HG02623 (cell line): ENCODE measurements around the gene SHISA5.
"Not testable (repeated sequence)": the region's sequence is repeated elsewhere in the genome, so short reads cannot be mapped to it uniquely, and the experiment has no call there.

Experiments
- ATAC-seq: cut with Tn5 transposase; IDR thresholded peaks from one replicate; pipeline ENCODE4 v1.9.1; 2021; ENCODE audit warnings: moderate library complexity; ENCODE audit not compliant: unreplicated experiment

The SHISA5 gene

DNA sequence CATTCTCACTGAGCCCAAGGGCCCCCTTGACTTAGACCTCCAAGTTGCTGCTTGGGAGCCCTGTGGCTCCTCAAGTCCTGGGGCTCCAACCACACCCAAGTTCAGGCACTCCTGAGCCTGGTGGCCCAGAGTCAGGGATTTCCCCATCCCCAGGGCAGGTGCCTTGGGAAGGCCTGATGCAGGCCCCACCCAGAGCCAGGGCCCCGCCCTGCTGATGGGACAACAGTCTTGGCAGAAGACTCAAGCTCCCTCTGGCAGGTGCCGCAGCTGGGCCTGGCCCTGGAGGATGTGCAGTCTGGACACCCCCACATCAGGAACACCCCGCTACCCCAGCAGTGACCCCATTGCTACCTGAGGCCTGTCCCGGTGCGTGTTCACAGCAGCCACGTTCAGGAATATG is 17.7 kb upstream of the SHISA5 start:
- no peak for ATAC-seq

DNA sequence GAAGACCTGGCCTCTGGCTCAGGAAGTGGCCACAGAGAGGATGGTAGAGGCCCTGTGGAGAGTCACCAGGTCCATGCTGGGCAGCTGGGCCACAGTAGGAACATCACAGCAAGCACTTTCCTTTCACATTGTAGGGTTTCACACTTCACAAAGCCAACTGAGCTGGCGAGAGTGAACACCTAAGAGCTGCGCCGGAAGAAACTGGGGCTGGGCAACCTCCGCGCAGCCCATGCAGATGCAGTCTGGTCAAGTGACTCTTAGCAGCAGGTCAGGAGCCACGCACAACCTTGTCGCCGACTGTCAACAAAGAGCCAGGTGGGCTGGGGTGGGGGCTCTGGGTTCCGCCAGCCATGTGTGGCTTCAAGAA is 15.3 kb upstream of the SHISA5 start:
- no peak for ATAC-seq

- ATAC-seq = no peak
These were observed 14.8 kb upstream of the SHISA5 start for GRCh38 chr3:48518638-48519276.

GRCh38 chr3:48518069-48518468 is 14.1 kb upstream of the SHISA5 start:
- no peak for ATAC-seq

DNA sequence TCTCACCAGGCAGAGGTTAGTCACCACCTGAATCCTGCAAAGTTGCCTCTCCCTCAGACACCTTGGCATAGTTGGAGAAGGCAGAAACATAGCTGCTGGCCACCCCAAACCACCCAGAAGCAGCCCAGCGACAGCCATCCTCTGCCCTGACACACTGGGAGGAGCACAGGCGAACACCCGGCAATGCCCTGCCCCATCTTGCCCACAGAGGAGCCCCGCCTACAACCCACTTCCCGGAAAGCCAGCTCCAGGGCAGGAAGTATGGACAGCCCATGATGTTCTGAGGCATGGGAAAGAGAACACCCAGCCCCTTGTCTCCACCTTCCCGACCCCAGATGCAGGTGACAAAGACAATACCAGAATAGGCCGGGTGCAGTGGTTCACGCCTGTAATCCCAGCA is 12.6 kb upstream of the SHISA5 start:
- no peak for ATAC-seq

- no peak for ATAC-seq
These were observed 10.7 kb upstream of the SHISA5 start for GRCh38 chr3:48514431-48515227.

- ATAC-seq = no peak
These were observed 7.6 kb upstream of the SHISA5 start for GRCh38 chr3:48511551-48511950.

DNA sequence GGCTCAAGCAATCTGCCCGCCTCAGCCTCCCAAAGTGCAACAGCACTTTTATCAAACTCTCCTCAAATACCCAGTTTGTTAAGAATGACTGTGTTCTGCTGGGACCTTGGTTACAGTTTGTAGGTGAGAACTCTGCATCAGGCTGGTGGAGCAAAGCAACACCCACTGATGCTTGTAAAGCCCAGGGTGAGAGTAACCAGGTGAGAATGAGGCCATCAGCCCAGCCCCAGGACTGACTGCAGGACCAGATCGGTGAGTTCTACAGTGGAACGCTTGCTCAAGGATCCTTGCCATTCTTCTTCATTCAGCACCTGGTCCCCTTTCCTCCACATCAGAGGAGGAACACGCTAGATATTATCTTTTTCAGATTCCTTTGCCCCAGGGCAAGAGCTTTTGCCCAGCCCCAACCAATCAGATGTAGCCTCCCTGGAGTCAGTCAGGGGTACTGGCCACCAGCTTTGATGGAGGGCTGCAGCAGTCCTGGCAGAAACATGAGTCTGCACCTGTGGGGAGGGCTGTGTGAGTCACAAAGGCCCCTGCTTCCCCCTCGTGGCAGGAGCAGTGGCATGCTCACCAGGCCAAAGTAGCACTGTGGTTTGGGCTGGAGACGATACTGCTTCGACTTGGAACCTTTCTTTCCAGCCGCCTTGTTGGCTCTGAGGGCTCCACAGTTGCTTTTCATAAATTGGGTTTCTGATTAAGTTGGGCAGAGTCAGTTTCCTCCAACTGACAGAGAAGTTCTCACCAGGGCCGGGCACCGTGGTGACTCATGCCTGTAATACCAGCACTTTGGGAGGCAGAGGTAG is 3.5 kb upstream of the SHISA5 start:
- no peak for ATAC-seq

DNA sequence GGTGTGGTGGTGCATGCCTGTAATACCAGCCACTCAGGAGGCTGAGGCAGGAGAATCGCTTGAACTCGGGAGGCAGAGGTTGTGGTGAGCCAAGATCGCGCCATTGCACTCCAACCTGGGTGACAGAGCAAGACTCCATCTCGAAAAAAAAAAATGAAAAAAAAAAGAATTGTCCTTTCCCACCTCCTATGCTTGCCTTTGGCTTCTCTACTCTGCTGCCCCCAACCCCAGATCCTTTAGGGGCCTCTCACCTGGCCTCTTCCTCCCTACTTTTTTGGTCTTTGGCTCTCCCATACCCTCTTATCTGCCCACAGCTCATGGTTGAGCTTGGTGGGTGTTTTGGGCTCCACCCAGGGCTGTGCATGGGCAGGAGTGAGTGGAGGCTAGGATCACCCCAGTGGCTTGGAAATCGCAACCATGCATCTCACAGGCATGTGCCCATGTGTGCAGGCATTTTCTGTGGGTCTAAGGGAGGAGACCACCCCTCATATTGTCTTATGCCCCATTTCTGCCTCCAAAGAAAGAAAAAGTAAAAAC is 2.1 kb upstream of the SHISA5 start:
- ATAC-seq = no peak

DNA sequence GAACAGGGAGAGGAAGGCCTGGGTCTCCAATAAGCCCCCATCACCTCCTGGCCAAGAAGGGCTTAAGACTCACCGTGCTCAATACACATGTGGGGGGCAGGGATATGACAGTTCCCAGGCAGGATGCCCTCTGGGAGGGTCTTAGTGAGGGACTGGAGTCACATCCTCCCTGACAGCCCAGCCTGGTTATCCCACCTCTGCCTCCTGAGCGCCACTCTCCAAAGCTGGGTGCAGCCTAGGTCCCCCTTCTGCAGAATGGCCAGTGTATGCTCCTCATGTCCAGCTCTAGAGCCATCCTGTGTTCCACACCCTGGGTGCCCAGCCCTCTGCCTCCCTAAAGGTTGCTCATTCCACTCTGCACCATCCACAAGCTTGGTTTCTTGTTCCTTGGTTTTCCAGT is 1.2 kb upstream of the SHISA5 start:
- no peak for ATAC-seq

- ATAC-seq = no peak
These were observed 448 bp downstream of the SHISA5 start for GRCh38 chr3:48503401-48504050.

GRCh38 chr3:48502728-48503168 is 1.2 kb downstream of the SHISA5 start:
- no peak for ATAC-seq

DNA sequence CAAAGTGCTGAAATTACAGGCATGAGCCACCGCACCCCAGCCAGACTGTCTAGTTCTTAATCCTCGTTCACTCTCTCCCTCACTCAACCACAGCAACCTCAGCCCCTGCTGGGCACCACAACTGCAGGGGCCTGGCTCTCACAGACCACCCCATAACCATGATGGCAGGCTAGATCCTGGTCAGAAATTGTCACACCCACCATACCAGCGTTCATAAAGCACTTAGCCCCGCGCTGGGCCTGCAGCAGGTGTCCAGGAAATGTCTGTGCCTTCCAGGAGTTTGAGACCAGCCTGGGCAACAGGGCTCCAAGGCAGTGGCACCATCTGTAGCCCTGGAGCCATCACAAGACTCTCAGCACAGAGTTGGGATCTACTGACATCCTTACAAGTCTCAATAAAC is 1.9 kb downstream of the SHISA5 start:
- no peak for ATAC-seq

DNA sequence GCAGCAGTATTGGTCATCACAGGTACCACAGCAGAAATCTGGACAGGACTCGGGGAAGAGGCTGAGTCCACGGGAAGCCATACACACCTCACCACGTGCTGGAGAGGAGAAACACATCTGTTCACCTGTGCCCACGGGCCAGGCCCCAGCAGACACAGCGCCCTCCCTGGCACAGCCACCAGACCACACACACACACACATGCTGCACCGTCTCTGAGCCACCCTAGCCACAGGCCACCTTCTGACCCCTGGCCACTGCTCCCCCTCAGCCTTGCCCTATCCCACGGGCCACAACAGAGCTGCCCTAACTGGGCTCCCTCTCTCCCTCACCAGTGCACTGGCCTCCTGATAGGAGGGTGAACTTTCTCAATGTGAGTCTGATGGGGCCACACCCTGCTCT is 2.8 kb downstream of the SHISA5 start:
- no peak for ATAC-seq

- no peak for ATAC-seq
These were observed 3.3 kb downstream of the SHISA5 start for GRCh38 chr3:48500656-48501055.

DNA sequence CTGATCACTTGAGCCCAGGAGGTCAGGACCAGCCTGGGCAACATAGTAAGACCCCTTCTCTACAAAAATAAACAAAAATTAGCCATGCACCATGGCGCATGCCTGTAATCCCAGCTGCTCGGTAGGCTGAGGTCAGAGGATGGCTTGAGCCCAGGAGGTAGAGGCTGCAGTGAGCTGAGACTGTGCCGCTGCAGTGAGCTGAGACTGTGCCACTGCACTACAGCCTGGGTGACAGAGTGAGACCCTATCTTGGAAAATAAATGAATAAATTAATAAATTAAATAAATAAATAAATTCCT is 10.8 kb downstream of the SHISA5 start:
- no peak for ATAC-seq

DNA sequence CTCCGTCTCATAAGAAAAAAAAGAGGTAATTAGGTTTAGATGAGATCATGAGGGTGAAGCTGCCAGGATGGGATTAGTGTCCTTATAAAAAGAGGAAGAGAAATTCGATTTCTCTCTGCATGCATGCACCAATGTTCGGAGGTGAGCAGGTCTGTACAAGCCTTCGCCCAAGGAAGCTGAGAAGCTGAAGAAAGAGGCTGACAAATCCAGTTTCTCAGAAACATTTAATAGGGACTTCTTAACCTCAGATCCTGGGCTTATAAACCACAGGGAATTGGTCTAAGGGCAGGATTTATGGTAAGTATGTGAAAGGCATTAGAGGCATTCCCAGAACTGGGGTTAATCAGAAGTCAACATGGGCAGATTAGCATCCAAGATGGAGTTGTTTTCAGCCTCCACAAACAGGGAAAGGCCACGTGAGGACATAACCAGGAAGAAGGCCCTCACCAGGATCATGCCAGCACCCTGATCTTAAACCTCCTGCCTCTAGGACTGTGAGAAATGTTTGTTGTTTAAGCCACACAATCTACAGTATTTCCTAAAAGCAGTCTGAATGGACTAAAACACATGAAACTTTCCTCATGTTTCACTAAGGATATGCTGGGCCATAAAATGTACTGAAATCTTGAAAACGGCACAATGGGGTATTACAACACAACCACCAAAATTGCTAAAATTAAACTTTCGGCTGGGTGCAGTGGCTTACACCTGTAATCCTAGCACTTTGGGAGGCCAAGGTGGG is 11.3 kb downstream of the SHISA5 start:
- ATAC-seq = no peak

DNA sequence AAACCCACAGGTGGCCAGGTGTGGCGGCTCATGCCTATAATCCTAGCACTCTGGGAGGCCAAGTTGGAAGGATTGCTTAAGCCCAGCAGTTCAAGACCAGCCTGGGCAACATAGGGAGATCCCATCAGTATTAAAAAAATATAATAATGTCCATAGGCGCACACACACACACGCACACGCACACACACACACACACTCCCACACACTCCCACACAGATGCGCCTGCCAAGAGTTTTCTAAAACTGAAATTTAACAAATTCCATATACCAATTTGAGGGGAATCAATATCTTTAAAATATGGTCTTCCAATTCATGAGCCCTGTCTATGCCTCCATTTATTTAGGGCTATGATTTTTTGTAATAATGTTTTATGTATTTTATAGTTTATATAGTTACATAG is 17.0 kb downstream of the SHISA5 start:
- ATAC-seq = no peak

DNA sequence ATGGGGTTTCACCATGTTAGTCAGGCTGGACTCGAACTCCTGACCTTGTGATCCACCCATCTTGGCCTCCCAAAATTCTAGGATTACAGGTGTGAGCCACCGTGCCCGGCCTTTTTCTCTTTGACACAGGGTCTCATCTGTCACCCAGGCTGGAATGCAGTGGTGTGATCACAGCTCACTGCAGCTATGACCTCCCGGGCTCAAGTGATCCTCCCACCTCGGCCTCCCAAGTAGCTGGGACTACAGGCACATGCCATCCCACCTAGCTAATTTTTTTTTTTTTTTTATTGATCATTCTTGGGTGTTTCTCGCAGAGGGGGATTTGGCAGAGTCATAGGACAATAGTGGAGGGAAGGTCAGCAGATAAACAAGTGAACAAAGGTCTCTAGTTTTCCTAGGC is 21.2 kb downstream of the SHISA5 start:
- ATAC-seq = not testable (repeated sequence)

- ATAC-seq = not testable (repeated sequence)
These were observed 23.1 kb downstream of the SHISA5 start for GRCh38 chr3:48480891-48481290.
